Measurements from ENCODE around the gene WASF1. TPM values are rescaled to one million over a fixed set of nuclear protein-coding genes. Genes with fewer than 3 reads are reported as not detected.

The WASF1 gene
- total RNA-seq, 4 donors from 2014 or later = 1.9 to 7.1 (median 5.9) TPM

DNA sequence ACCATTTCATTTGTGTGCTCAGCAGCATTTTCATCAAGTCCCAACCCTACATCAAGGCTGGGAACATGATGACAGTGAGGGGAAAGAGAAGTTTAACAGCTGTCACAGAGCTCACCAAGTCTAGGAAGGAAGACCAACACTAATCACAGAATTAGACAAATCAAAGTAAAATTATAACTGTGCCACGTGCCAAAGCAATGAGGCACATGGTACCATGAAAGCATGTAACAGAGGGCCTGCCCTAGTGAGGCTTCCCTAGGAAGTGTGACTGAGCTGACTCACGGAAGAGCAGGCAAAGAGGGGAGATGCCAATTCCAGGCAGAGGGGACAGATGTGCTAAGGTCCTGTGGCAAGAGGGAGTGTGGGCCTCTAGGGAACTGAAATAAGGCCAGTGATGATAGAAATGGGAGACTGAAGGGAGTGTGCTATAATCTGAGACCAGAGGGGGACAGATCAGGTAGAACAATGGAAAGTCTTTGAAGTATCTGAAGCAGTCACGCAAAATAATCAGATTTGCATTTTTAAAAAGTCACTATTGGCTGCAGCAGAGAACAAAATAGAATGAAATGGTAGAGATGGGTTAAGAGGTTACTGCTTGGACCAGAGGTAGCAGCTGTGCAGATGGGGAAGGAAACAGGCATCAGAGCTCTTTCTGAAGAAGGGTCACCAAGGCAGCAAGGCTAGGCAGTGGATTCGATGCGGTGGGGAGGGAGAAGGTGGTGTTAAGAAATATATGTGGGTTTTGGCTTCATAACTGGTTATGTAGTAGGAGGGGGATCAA is 114.5 kb downstream of the WASF1 start:
- WGBS, 2 donors (ENCODE audit: low coverage in 1 of 2) = 84 to 96% methylated on average over 3 to 5 of the region's 5 CpGs
- no peak for DNase-seq
- H3K27me3 ChIP-seq = peaks cover 13% of the 10 kb centered on the region
- H3K4me3 ChIP-seq = no peak overlapping the region
- intact Hi-C loops (cut with DNase I; ENCODE audit: low total_unique reads) (no loop called here), in situ Hi-C loops (cut with MboI; ENCODE audit: low pct_ligation_motif_present in 1 of 4, low pct_unique_long_range_greater_than_20kb in 1 of 4, low sequenced_read_pairs in 3 of 4) (loop anchor here in 2 of 4 donors (25.0 kb wide), 1 partner anchor 322 kb away; no protein-coding TSS in a partner anchor)
- H3K4me1 ChIP-seq = no peaks in the 10 kb centered on the region
- no peak overlapping the region for H3K27ac ChIP-seq
- no peaks in the 10 kb centered on the region for H3K9me3 ChIP-seq
- TF ChIP-seq POLR2AphosphoS5 (IDR thresholded peaks at IDR 0.05) = no peak
- TF ChIP-seq EP300 (IDR thresholded peaks at IDR 0.05; ENCODE audit: low read depth) = no peak
- TF ChIP-seq POLR2A (IDR thresholded peaks at IDR 0.05) = no peak
- TF ChIP-seq, protein P1, sequence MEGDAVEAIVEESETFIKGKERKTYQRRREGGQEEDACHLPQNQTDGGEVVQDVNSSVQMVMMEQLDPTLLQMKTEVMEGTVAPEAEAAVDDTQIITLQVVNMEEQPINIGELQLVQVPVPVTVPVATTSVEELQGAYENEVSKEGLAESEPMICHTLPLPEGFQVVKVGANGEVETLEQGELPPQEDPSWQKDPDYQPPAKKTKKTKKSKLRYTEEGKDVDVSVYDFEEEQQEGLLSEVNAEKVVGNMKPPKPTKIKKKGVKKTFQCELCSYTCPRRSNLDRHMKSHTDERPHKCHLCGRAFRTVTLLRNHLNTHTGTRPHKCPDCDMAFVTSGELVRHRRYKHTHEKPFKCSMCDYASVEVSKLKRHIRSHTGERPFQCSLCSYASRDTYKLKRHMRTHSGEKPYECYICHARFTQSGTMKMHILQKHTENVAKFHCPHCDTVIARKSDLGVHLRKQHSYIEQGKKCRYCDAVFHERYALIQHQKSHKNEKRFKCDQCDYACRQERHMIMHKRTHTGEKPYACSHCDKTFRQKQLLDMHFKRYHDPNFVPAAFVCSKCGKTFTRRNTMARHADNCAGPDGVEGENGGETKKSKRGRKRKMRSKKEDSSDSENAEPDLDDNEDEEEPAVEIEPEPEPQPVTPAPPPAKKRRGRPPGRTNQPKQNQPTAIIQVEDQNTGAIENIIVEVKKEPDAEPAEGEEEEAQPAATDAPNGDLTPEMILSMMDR (IDR thresholded peaks at IDR 0.05) = no peak
- H3K36me3 ChIP-seq = no peaks in the 10 kb centered on the region

DNA sequence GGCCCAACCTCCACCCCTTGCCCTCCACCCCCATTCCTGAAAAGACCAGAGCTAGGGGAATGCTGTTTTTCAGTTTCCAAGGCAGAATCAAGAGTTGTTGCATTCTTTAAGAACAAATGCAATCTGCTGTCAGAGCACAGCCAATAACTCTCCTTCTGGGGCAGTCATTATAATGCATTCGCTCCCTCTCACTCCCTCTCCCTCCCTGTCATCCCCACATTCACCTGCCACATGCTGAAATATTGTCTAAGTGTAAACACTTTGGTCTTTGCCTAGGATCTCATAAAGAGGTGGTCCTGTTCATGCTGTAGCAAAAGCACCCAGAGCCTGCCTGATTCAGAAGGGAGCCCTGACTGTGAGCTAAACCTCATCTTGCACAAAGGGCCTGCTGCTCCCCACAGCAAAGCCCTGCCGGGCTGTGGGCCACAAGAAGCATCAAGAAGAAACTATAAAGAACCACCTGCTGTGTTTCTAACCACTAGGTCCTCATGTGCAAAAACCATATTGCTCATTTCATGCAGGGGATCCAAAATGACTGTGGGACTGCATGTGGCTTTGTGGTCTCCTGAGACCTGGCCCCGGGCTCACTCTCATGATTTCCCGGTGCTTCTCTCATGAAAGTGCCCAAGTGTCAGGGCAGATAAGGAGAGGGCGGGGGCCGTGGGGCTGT is 115.7 kb downstream of the WASF1 start:
- no peaks in the 10 kb centered on the region for H3K9me3 ChIP-seq
- DNase-seq = no peak
- H3K36me3 ChIP-seq = no peaks in the 10 kb centered on the region
- peaks cover 16% of the 10 kb centered on the region for H3K27me3 ChIP-seq
- intact Hi-C loops (cut with DNase I; ENCODE audit: low total_unique reads) = no loop called here
- no peaks in the 10 kb centered on the region for H3K4me1 ChIP-seq
- in situ Hi-C loops (cut with MboI; ENCODE audit: low pct_ligation_motif_present in 1 of 4, low pct_unique_long_range_greater_than_20kb in 1 of 4, low sequenced_read_pairs in 3 of 4) = loop anchor here in 2 of 4 donors (25.0 kb wide), 1 partner anchor 324 kb away; no protein-coding TSS in a partner anchor
- H3K4me3 ChIP-seq = no peak overlapping the region
- no peak for TF ChIP-seq POLR2AphosphoS5 (IDR thresholded peaks at IDR 0.05)
- TF ChIP-seq, protein P1 (IDR thresholded peaks at IDR 0.05) = no peak
- no peak for TF ChIP-seq EP300 (IDR thresholded peaks at IDR 0.05; ENCODE audit: low read depth)
- TF ChIP-seq POLR2A (IDR thresholded peaks at IDR 0.05) = no peak
- 62 to 70% methylated on average over 4 to 6 of the region's 6 CpGs for WGBS, 2 donors (ENCODE audit: low coverage in 1 of 2)
- no peak overlapping the region for H3K27ac ChIP-seq

DNA sequence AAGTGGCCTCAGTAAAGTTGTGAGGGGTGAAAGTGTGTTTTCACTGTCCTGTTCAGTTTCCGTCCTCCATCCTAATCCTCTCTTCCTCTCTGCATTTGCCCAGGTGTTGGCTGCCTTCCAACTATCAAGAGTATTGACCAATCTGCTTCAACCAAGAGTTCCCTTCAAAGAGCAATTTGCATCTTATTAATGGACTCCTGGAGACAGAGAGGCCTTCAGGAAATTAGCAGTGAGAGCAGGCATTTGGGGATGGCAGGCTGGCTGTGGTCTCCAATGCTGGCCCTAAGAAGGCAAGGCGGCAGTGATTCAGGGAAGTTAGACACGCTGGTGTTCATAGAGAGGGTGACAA is 124.1 kb downstream of the WASF1 start:
- intact Hi-C loops (cut with DNase I; ENCODE audit: low total_unique reads) (no loop called here), in situ Hi-C loops (cut with MboI; ENCODE audit: low pct_ligation_motif_present in 1 of 4, low pct_unique_long_range_greater_than_20kb in 1 of 4, low sequenced_read_pairs in 3 of 4) (loop anchor here in 2 of 4 donors (10.0 to 25.0 kb wide), 2 partner anchors 332 to 531 kb away; no protein-coding TSS in a partner anchor)
- 44 to 70% methylated on average over 2 to 3 of the region's 3 CpGs for WGBS, 2 donors (ENCODE audit: low coverage in 1 of 2)
- Histone ChIP-seq H3K27me3 (peaks cover 7% of the 10 kb centered on the region), H3K36me3 (no peaks in the 10 kb centered on the region), H3K4me1 (no peaks in the 10 kb centered on the region), H3K27ac (no peak overlapping the region), H3K9me3 (no peaks in the 10 kb centered on the region), H3K4me3 (no peak overlapping the region)
- TF ChIP-seq, protein P1 (IDR thresholded peaks at IDR 0.05) = no peak
- no peak for TF ChIP-seq POLR2A (IDR thresholded peaks at IDR 0.05)
- TF ChIP-seq EP300 (IDR thresholded peaks at IDR 0.05; ENCODE audit: low read depth) = no peak
- no peak for TF ChIP-seq POLR2AphosphoS5 (IDR thresholded peaks at IDR 0.05)
- DNase-seq = no peak

DNA sequence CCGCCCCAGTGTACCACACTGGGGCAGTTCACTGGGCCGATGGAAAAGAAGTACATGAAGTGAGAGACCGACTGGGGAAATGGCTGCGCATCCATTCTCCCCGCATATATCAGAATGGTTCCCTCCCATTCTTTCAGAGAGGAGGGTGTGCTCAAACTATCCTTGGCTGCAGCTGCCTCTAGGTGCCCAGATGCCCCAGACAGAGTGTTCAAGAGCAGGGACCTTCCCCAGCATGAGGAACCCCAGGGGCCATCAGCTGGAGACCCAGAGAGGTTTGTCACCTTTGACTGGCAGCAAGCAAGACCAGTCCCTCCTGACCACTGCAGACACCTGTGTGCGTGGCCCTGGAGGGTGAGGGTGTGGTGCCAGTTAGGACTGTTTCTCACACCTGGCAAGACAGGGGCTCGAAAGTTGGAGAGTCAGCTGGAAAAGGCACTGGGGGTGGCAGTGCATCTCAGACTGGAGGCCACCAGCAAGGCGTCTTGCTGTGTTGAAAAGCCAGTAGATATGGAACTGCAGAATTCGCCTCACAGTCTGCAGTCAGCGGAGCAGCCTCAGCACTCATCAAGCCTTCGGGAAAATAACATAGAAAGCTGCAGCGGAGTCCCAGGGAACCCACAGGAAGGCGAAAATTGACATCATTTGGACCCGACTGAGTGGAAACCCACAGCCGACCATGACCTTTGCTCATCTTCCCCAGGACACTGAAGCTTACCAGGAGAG is 124.6 kb downstream of the WASF1 start:
- no peak for DNase-seq
- Histone ChIP-seq H3K27ac (no peak overlapping the region), H3K4me1 (no peaks in the 10 kb centered on the region), H3K9me3 (no peaks in the 10 kb centered on the region), H3K27me3 (peaks cover 4% of the 10 kb centered on the region), H3K4me3 (no peak overlapping the region), H3K36me3 (no peaks in the 10 kb centered on the region)
- TF ChIP-seq POLR2AphosphoS5 (IDR thresholded peaks at IDR 0.05) (no peak), EP300 (IDR thresholded peaks at IDR 0.05; ENCODE audit: low read depth) (no peak), POLR2A (IDR thresholded peaks at IDR 0.05) (no peak)
- TF ChIP-seq, protein P1 (IDR thresholded peaks at IDR 0.05) = no peak
- 69 to 85% methylated on average over 4 to 15 of the region's 15 CpGs for WGBS, 2 donors (ENCODE audit: low coverage in 1 of 2)
- in situ Hi-C loops (cut with MboI; ENCODE audit: low pct_ligation_motif_present in 1 of 4, low pct_unique_long_range_greater_than_20kb in 1 of 4, low sequenced_read_pairs in 3 of 4) (loop anchor here in 2 of 4 donors (10.0 to 25.0 kb wide), 2 partner anchors 332 to 530 kb away; no protein-coding TSS in a partner anchor), intact Hi-C loops (cut with DNase I; ENCODE audit: low total_unique reads) (no loop called here)
